ENCODE measurements around the gene FAM156A. TPM values are rescaled to one million over a fixed set of nuclear protein-coding genes. Genes with fewer than 3 reads are reported as not detected.
"Not testable (repeated sequence)": the region's sequence is repeated elsewhere in the genome, so short reads cannot be mapped to it uniquely, and the experiment has no call there.

The FAM156A gene
- total RNA-seq, 1 donor from 2014 or later, result 24.1 TPM

- H3K9me3 Mint-ChIP-seq (ENCODE audit: unreplicated experiment); H3K79me2 ChIP-seq (ENCODE audit: insufficient read depth, low read length); FAIRE-seq; H3K27me3 ChIP-seq (ENCODE audit: insufficient read depth, low read length); H4K20me1 ChIP-seq (ENCODE audit: insufficient read depth, low read length); H3K9me3 ChIP-seq (ENCODE audit: insufficient read depth, low read depth, low read length); H3K4me1 ChIP-seq (ENCODE audit: insufficient read depth, low read length); H3K4me3 Mint-ChIP-seq (ENCODE audit: unreplicated experiment); H3K27ac ChIP-seq (ENCODE audit: low read depth, low read length); H3K4me1 Mint-ChIP-seq (ENCODE audit: low read depth, unreplicated experiment); H3K36me3 ChIP-seq (ENCODE audit: insufficient read depth, low read length); DNase-seq (ENCODE audit: low read depth); H3K4me2 ChIP-seq (ENCODE audit: low read length); H3K27ac Mint-ChIP-seq (ENCODE audit: unreplicated experiment); H3K36me3 Mint-ChIP-seq (ENCODE audit: low read depth, unreplicated experiment); H3K27me3 Mint-ChIP-seq (ENCODE audit: low read depth, unreplicated experiment); H3K9ac ChIP-seq (ENCODE audit: low read length); H2AFZ ChIP-seq (ENCODE audit: low read depth, low read length); H3K4me3 ChIP-seq (ENCODE audit: insufficient read depth, low read depth, low read length): not testable (repeated sequence)
Observed at GRCh38 chrX:52974336-52974992, 16.1 kb upstream of the FAM156A start.

GRCh38 chrX:52967922-52968321 is 9.6 kb upstream of the FAM156A start:
- H3K27me3 ChIP-seq (ENCODE audit: insufficient read depth, low read length); H3K79me2 ChIP-seq (ENCODE audit: insufficient read depth, low read length); H3K4me3 Mint-ChIP-seq (ENCODE audit: unreplicated experiment); H3K4me2 ChIP-seq (ENCODE audit: low read length); H3K27ac ChIP-seq (ENCODE audit: low read depth, low read length); DNase-seq (ENCODE audit: low read depth); H4K20me1 ChIP-seq (ENCODE audit: insufficient read depth, low read length); FAIRE-seq; H3K27me3 Mint-ChIP-seq (ENCODE audit: low read depth, unreplicated experiment); H2AFZ ChIP-seq (ENCODE audit: low read depth, low read length); H3K27ac Mint-ChIP-seq (ENCODE audit: unreplicated experiment); H3K4me3 ChIP-seq (ENCODE audit: insufficient read depth, low read depth, low read length); H3K9me3 Mint-ChIP-seq (ENCODE audit: unreplicated experiment); H3K36me3 Mint-ChIP-seq (ENCODE audit: low read depth, unreplicated experiment); H3K9ac ChIP-seq (ENCODE audit: low read length); H3K9me3 ChIP-seq (ENCODE audit: insufficient read depth, low read depth, low read length); H3K4me1 Mint-ChIP-seq (ENCODE audit: low read depth, unreplicated experiment); H3K4me1 ChIP-seq (ENCODE audit: insufficient read depth, low read length); H3K36me3 ChIP-seq (ENCODE audit: insufficient read depth, low read length): not testable (repeated sequence)

- H3K4me3 Mint-ChIP-seq (ENCODE audit: unreplicated experiment); H3K4me1 ChIP-seq (ENCODE audit: insufficient read depth, low read length); H3K9me3 ChIP-seq (ENCODE audit: insufficient read depth, low read depth, low read length); DNase-seq (ENCODE audit: low read depth); FAIRE-seq; H3K79me2 ChIP-seq (ENCODE audit: insufficient read depth, low read length); H3K27me3 Mint-ChIP-seq (ENCODE audit: low read depth, unreplicated experiment); H2AFZ ChIP-seq (ENCODE audit: low read depth, low read length); H4K20me1 ChIP-seq (ENCODE audit: insufficient read depth, low read length); H3K4me3 ChIP-seq (ENCODE audit: insufficient read depth, low read depth, low read length); H3K4me1 Mint-ChIP-seq (ENCODE audit: low read depth, unreplicated experiment); H3K9ac ChIP-seq (ENCODE audit: low read length); H3K9me3 Mint-ChIP-seq (ENCODE audit: unreplicated experiment); H3K27me3 ChIP-seq (ENCODE audit: insufficient read depth, low read length); H3K27ac ChIP-seq (ENCODE audit: low read depth, low read length); H3K27ac Mint-ChIP-seq (ENCODE audit: unreplicated experiment); H3K36me3 ChIP-seq (ENCODE audit: insufficient read depth, low read length); H3K4me2 ChIP-seq (ENCODE audit: low read length); H3K36me3 Mint-ChIP-seq (ENCODE audit: low read depth, unreplicated experiment): not testable (repeated sequence)
Observed at GRCh38 chrX:52966993-52967738, 8.8 kb upstream of the FAM156A start.

- not testable (repeated sequence) for H3K36me3 ChIP-seq (ENCODE audit: insufficient read depth, low read length); H3K4me3 ChIP-seq (ENCODE audit: insufficient read depth, low read depth, low read length); H3K79me2 ChIP-seq (ENCODE audit: insufficient read depth, low read length); H3K4me3 Mint-ChIP-seq (ENCODE audit: unreplicated experiment); H3K4me1 Mint-ChIP-seq (ENCODE audit: low read depth, unreplicated experiment); H3K36me3 Mint-ChIP-seq (ENCODE audit: low read depth, unreplicated experiment); H3K9ac ChIP-seq (ENCODE audit: low read length); H3K9me3 ChIP-seq (ENCODE audit: insufficient read depth, low read depth, low read length); H3K27me3 Mint-ChIP-seq (ENCODE audit: low read depth, unreplicated experiment); H3K4me1 ChIP-seq (ENCODE audit: insufficient read depth, low read length); H4K20me1 ChIP-seq (ENCODE audit: insufficient read depth, low read length); H3K27ac ChIP-seq (ENCODE audit: low read depth, low read length); H3K9me3 Mint-ChIP-seq (ENCODE audit: unreplicated experiment); H3K27me3 ChIP-seq (ENCODE audit: insufficient read depth, low read length); H3K27ac Mint-ChIP-seq (ENCODE audit: unreplicated experiment); H2AFZ ChIP-seq (ENCODE audit: low read depth, low read length); DNase-seq (ENCODE audit: low read depth); H3K4me2 ChIP-seq (ENCODE audit: low read length)
- peak; percentile 52 for FAIRE-seq
Observed at GRCh38 chrX:52958961-52959360, 643 bp upstream of the FAM156A start.

- not testable (repeated sequence) for H3K27me3 Mint-ChIP-seq (ENCODE audit: low read depth, unreplicated experiment); H2AFZ ChIP-seq (ENCODE audit: low read depth, low read length); H3K36me3 Mint-ChIP-seq (ENCODE audit: low read depth, unreplicated experiment); H3K9ac ChIP-seq (ENCODE audit: low read length); H3K4me3 ChIP-seq (ENCODE audit: insufficient read depth, low read depth, low read length); DNase-seq (ENCODE audit: low read depth); H3K4me3 Mint-ChIP-seq (ENCODE audit: unreplicated experiment); H3K4me1 ChIP-seq (ENCODE audit: insufficient read depth, low read length); H3K27ac Mint-ChIP-seq (ENCODE audit: unreplicated experiment); H3K4me2 ChIP-seq (ENCODE audit: low read length); H3K36me3 ChIP-seq (ENCODE audit: insufficient read depth, low read length); H3K4me1 Mint-ChIP-seq (ENCODE audit: low read depth, unreplicated experiment); H3K9me3 Mint-ChIP-seq (ENCODE audit: unreplicated experiment); H4K20me1 ChIP-seq (ENCODE audit: insufficient read depth, low read length); FAIRE-seq; H3K27ac ChIP-seq (ENCODE audit: low read depth, low read length); H3K9me3 ChIP-seq (ENCODE audit: insufficient read depth, low read depth, low read length); H3K79me2 ChIP-seq (ENCODE audit: insufficient read depth, low read length); H3K27me3 ChIP-seq (ENCODE audit: insufficient read depth, low read length)
Observed at GRCh38 chrX:52949884-52950283, 8.4 kb downstream of the FAM156A start.

GRCh38 chrX:52949325-52949724 is 9.0 kb downstream of the FAM156A start:
- H3K9me3 ChIP-seq (ENCODE audit: insufficient read depth, low read depth, low read length); H4K20me1 ChIP-seq (ENCODE audit: insufficient read depth, low read length); H3K9me3 Mint-ChIP-seq (ENCODE audit: unreplicated experiment); H2AFZ ChIP-seq (ENCODE audit: low read depth, low read length); H3K4me1 ChIP-seq (ENCODE audit: insufficient read depth, low read length); H3K4me1 Mint-ChIP-seq (ENCODE audit: low read depth, unreplicated experiment); FAIRE-seq; H3K4me2 ChIP-seq (ENCODE audit: low read length); H3K4me3 ChIP-seq (ENCODE audit: insufficient read depth, low read depth, low read length); H3K9ac ChIP-seq (ENCODE audit: low read length); H3K79me2 ChIP-seq (ENCODE audit: insufficient read depth, low read length); H3K4me3 Mint-ChIP-seq (ENCODE audit: unreplicated experiment); H3K27me3 Mint-ChIP-seq (ENCODE audit: low read depth, unreplicated experiment); H3K27me3 ChIP-seq (ENCODE audit: insufficient read depth, low read length); H3K27ac ChIP-seq (ENCODE audit: low read depth, low read length); DNase-seq (ENCODE audit: low read depth); H3K27ac Mint-ChIP-seq (ENCODE audit: unreplicated experiment); H3K36me3 ChIP-seq (ENCODE audit: insufficient read depth, low read length); H3K36me3 Mint-ChIP-seq (ENCODE audit: low read depth, unreplicated experiment): not testable (repeated sequence)

Data from astrocyte (in vitro differentiated cells and primary cell).